M059J (cell line): ENCODE measurements around the gene CADM1. TPM values are rescaled to one million over a fixed set of nuclear protein-coding genes. Genes with fewer than 3 reads are reported as not detected.

ENCODE experiments used
- DNase-seq: peaks from one replicate; pipeline ENCODE4 v3.0.0-alpha.2; 2012; ENCODE audit warnings: low read depth
- total RNA-seq: library from RNA; depleted of rRNA; stranded (reverse); fragments of >200 nt; shearing (Covaris generic); gene quantifications from 2 replicates; pipeline ENCODE4 v1.2.3, GENCODE V29; 2014

The CADM1 gene
- total RNA-seq, 1 experiment from 2014 or later, result 71.9 TPM

DNA sequence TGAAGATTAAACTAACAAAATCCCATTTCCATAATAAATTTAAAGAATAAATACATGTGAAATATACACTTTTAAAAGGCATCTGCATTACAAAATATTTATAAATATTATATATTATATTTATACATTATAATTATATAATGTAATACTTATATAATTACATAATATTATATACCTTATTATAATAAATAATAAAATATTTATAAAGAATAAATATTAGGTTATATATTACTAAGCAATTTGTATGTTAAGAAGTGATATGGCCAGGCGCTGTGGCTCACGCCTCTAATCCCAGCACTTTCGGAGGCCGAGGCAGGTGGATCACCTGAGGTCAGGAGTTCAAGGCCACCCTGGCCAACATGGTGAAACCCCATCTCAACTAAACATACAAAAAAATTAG, 97.8 kb downstream of the CADM1 start:
- no peak for DNase-seq

DNA sequence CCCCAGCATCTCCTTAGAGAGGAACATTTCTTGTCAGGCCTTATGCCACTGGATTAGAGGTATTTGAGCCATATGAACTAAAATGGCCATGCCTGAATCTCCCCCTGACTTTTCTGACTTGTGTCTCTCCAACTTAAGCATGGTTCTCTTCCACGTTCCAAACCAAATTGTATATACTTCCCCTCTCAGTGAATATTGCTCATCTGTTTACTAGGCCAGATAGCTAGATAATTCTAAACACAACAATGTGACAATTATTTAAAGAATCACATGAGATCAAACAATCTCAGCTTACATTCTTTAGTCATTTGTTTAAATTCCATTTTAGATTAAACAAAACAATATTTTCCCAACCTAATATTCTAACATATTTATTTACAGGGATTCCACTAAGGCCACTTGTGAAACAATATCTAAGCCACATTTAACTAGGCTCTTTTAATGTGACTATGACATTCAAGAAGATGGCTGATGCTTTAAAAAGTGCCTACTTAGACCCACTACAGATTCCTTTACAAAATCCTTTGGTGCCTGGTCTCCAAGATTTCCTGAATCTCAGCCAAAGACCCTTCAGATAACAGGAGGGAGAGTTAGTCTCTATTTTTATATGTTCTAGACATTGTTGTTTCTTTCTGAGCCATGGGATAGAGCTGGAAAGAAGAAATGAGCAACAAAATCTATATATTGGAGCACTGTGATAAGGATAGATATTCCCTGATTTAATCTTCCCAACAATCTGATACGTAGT, 105.7 kb downstream of the CADM1 start:
- no peak for DNase-seq

GRCh38 chr11:115396533-115396932, 107.7 kb downstream of the CADM1 start:
- no peak for DNase-seq

- DNase-seq, result no peak
These were observed 110.3 kb downstream of the CADM1 start for GRCh38 chr11:115393950-115394349.

DNA sequence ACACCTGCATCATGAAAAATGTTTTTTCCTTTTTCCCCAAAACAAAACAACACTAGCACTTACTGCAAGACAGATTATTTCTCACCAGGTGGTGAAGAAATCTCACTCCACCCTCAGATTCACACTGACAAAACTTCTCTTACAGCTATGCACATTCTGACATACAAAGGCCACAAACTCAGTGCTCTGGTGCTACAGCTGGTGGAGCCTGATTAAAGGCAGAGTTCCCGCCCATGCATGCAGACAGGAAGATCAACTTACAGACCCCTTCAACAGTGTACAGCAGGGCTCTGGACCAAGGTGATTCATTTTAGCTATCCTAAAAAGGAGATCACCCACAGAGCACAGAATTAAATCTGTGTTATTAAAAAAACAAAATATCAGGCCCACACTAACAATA, 112.6 kb downstream of the CADM1 start:
- no peak for DNase-seq

GRCh38 chr11:115391160-115391559, 113.1 kb downstream of the CADM1 start:
- no peak for DNase-seq

GRCh38 chr11:115390441-115390840, 113.8 kb downstream of the CADM1 start:
- DNase-seq, result no peak

- no peak for DNase-seq
These were observed 114.4 kb downstream of the CADM1 start for GRCh38 chr11:115389790-115390189.

GRCh38 chr11:115385226-115385625, 119.0 kb downstream of the CADM1 start:
- DNase-seq, result no peak

DNA sequence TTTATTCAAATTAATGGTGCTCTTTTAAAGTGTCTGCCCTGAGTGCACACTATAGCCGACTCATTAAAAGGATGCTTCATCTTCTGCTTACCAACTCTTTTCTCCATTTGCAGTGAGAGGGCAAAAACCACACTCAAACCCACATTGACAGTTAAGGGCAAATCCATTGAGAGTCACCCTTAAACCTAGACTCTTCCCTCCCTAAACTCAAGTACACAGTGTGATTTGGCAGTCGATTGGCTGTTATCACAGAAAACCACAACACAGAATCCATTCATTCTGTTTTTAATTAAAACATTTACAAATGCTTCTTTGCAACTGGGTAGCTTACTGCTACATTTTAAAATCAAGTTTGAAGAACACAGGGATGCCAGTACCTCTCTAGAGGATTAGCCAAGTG, 120.0 kb downstream of the CADM1 start:
- DNase-seq, result peak; percentile 28

DNA sequence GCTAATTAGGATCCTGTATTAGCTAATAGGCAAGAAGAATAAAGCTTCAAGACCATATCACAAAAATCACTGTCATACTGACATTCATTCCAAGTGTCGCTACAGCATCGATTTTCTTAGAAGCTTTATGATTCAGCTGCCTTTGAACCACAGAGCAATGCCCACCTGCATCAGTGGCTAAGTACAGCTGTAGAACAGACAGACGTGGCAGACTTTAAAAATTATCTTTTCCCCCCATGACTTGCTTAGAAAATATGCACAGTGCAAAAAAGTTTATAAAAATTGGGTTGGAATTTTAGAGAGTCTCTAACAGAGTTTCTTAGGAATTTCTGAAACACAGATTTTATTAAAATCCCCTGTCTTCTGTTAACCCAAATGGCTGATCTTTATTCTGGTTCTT, 120.8 kb downstream of the CADM1 start:
- no peak for DNase-seq

- DNase-seq, result peak; percentile 23
These were observed 124.7 kb downstream of the CADM1 start for GRCh38 chr11:115379528-115379927.

- no peak for DNase-seq
These were observed 125.7 kb downstream of the CADM1 start for GRCh38 chr11:115378557-115378956.

- DNase-seq, result peak; percentile 61
These were observed 126.3 kb downstream of the CADM1 start for GRCh38 chr11:115377882-115378296.

DNA sequence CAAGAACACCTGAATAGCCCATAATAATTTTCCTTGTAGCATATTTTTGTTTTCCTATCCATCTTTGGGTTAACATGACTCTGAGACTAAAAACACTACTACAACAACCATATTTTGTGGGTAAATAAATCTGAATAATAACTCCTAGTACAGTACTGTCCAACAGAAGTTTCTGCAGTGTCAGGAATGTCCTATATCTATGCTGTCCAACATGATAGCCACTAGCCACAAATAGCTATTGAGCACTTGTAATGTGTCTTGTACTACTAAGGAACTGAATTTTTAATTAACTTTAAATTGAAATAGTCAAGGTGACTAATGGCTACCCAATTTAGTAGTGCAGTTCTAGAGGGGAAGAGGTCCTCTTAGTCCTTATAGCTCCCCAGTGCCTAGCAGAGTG, 135.6 kb downstream of the CADM1 start:
- DNase-seq, result no peak

- DNase-seq, result peak; percentile 19
These were observed 137.4 kb downstream of the CADM1 start for GRCh38 chr11:115366826-115367225.

DNA sequence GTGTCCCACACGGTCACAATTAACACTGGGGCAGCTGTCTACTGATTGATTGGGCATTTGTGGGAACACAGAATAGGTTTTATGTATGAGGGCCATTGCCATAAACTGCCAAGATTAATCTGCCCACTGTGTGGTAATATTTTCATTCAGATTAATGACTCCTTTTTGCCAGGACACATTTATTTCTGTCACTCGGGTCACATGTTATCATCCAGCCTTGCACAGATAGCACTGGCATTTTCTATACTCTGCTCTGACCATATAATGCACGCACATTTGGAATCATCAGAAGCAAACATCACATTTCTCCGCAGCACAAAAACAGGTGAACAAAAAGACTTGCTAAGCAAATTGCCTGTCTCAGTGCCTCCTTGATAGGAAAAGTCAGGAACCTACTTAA, 138.3 kb downstream of the CADM1 start:
- no peak for DNase-seq

GRCh38 chr11:115364896-115365295, 139.3 kb downstream of the CADM1 start:
- peak; percentile 49 for DNase-seq

- no peak for DNase-seq
These were observed 140.3 kb downstream of the CADM1 start for GRCh38 chr11:115363921-115364320.

DNA sequence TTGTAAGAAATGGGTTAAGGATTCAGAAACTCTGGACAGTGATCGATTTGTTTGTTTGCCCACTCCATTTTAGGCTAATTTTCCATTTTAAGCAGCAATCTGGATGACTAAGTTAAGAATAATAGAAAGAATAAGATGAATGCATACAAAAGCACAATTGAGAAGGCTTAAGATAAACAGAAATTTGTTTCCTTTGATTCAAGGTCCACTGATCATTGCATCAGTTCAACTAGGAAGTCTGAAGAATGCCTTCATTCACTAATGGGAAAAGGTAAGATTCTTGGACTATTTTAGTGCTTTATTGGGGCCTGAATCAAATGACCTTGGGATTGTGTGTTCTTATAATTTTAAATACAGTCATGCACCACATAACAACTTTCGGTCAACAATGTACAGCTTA, 140.8 kb downstream of the CADM1 start:
- DNase-seq, result no peak

DNA sequence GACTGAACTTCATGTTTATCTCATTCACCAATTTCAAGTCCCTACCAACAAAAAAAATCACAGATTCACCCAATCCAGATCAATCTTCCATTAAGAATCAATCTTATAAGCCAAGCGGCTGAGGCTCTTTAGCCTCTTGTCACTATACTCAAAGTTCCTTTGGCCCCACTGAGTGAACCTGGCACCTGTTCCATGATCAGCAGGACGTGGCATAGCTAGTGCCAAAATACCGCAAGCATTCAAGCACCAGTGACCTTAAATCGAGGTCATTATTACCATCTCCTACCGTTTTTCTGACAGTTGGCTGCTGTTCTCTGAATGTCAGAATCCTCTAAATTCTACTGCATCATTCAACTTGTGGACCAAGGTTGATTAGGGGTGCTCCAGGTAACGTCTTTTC, 141.2 kb downstream of the CADM1 start:
- no peak for DNase-seq

DNA sequence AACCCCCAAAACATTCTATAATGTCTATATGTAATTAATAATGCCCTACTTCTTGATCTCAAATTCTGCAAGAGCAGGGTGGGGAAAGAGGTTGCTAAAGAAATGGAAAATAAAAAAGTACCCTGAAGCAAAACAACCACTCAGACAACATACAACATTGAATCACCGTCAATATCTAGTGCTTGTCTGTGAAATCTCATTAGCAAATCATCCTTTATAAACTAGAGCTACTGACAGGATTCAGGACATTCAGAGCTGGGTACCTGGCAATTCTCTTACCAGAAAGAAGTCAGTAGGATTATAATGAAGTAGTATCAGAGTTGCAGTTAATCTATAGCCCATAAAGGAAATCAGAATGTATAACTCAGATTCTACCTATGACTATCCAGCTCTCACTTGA, 143.2 kb downstream of the CADM1 start:
- DNase-seq, result no peak

DNA sequence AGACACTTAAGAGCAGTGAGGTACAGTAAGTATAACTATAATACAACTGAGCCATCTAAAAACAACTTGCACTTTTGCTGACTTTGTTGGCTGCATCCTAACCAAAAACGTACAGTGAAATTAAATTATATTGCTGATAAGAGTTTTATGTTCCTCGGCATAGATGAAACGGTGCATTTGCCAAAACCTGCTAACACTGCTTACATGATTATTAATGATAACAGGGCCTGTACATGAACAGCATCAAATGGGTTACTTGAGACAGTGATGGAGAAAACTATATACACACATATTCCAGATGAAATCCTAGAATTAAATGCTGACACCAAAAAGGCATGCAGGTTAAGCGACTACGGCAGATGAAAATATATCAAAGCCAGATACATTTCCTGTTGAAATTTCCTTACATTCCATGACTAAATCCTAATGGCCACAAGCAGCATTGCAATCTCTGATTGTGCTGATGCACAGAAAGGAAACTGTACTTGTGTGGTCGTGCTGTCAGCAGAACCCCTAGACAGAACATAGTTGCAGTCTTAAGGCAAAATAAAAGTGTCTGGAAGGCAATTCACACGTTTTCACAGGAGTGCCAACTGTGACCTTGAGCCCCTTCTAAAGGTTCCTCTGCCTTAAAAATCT, 143.9 kb downstream of the CADM1 start:
- no peak for DNase-seq

- no peak for DNase-seq
These were observed 147.1 kb downstream of the CADM1 start for GRCh38 chr11:115357066-115357465.
